Measurements from ENCODE around the gene SAP30BP. TPM values are rescaled to one million over a fixed set of nuclear protein-coding genes. Genes with fewer than 3 reads are reported as not detected.

SAP30BP gene
- total and polyA plus RNA-seq, 8 donors: 24.6 to 154 (median 72.9) TPM

- peak in 2 of 3 donors; percentile 88 to 90 for TF ChIP-seq POLR2AphosphoS5 (IDR thresholded peaks at IDR 0.05)
- peak in 1 of 4 donors; percentile 6 for TF ChIP-seq POLR2A (IDR thresholded peaks at IDR 0.05)
- no peak for TF ChIP-seq CTCF (IDR thresholded peaks at IDR 0.05)
- TF ChIP-seq EP300 (IDR thresholded peaks at IDR 0.05): no peak
- WGBS, 5 donors: 31 to 65% (median 48%) methylated on average over 9 to 18 of the region's 18 CpGs
- Histone ChIP-seq H3K27ac (peak overlapping the region; percentile 83 to 92 (median 86)), H3K9me3 (no peaks in the 10 kb centered on the region), H3K4me3 (peak overlapping the region in 3 of 4 donors; percentile 43 to 60 (median 58)), H3K27me3 (peaks cover 0 to 56% (median 21%) of the 10 kb centered on the region in 3 donors), H3K36me3 (peaks cover 13 to 44% (median 37%) of the 10 kb centered on the region in 4 donors), H3K4me1 (peaks cover 17 to 41% (median 38%) of the 10 kb centered on the region in 4 donors)
- DNase-seq: peak; percentile 77 to 92
- intact Hi-C loops (cut with DNase I; ENCODE audit: low total_unique reads): no loop called here
Observed at GRCh38 chr17:75723171-75723930, 56.2 kb downstream of the SAP30BP start.

- Histone ChIP-seq H3K9me3 (no peaks in the 10 kb centered on the region), H3K36me3 (peaks cover 15 to 52% (median 44%) of the 10 kb centered on the region in 4 donors), H3K4me3 (peak overlapping the region in 3 of 4 donors; percentile 43 to 60 (median 58)), H3K4me1 (peaks cover 17 to 41% (median 38%) of the 10 kb centered on the region in 4 donors), H3K27me3 (peaks cover 0 to 51% (median 21%) of the 10 kb centered on the region in 3 donors), H3K27ac (peak overlapping the region; percentile 71 to 92 (median 86))
- intact Hi-C loops (cut with DNase I; ENCODE audit: low total_unique reads): no loop called here
- DNase-seq: no peak
- WGBS, 5 donors: 77 to 85% (median 82%) methylated on average over 22 to 23 of the region's 23 CpGs
- TF ChIP-seq POLR2A (IDR thresholded peaks at IDR 0.05) (no peak), EP300 (IDR thresholded peaks at IDR 0.05) (no peak), CTCF (IDR thresholded peaks at IDR 0.05) (no peak), POLR2AphosphoS5 (IDR thresholded peaks at IDR 0.05) (no peak)
Observed at GRCh38 chr17:75724016-75725003, 57.2 kb downstream of the SAP30BP start.

GRCh38 chr17:75725504-75725903, 58.4 kb downstream of the SAP30BP start:
- peaks cover 19 to 64% (median 56%) of the 10 kb centered on the region in 4 donors for H3K36me3 ChIP-seq
- WGBS, 5 donors: 89 to 96% (median 91%) methylated on average over 7 of the region's 7 CpGs

More at GRCh38 chr17:75725504-75725903, 58.4 kb downstream of the SAP30BP start:
- Histone ChIP-seq H3K27me3 (peaks cover 0 to 40% (median 21%) of the 10 kb centered on the region in 3 donors), H3K27ac (no peak overlapping the region), H3K9me3 (no peaks in the 10 kb centered on the region), H3K4me1 (peaks cover 14 to 38% (median 34%) of the 10 kb centered on the region in 4 donors), H3K4me3 (no peak overlapping the region)
- no peak for DNase-seq
- TF ChIP-seq CTCF (IDR thresholded peaks at IDR 0.05): no peak
- intact Hi-C loops (cut with DNase I; ENCODE audit: low total_unique reads): no loop called here
